Right atrium auricular region (tissue), 2 donors: ENCODE results near the gene RYR1. TPM values are rescaled to one million over a fixed set of nuclear protein-coding genes. Genes with fewer than 3 reads are reported as not detected.

ENCODE experiments used
- DNase-seq: peaks from one replicate; pipeline ENCODE4 v3.0.0-alpha.2; 2019; ENCODE audit warnings: low spot score
- H3K27ac ChIP-seq, 2 donors: fragments of 200-600 bp; sonication (generic); 1 replicate in 1 of 2; 2 replicates in 1 of 2; pipeline ENCODE4 v1.5.1; 2016 to 2019
- H3K27me3 ChIP-seq, 2 donors: fragments of 200-600 bp; sonication (generic); one replicate each; pipeline versions ENCODE4 v1.5.1 to v1.6.0; 2017 to 2019
- H3K36me3 ChIP-seq: fragments of 200-600 bp; sonication (generic); one replicate; pipeline ENCODE4 v1.5.1; 2016
- H3K4me1 ChIP-seq, 2 donors: fragments of 200-600 bp; sonication (generic); one replicate each; pipeline versions ENCODE4 v1.5.1 to v1.6.0; 2017 to 2019
- H3K4me3 ChIP-seq, 2 donors: fragments of 200-600 bp; sonication (generic); 1 replicate in 1 of 2; 2 replicates in 1 of 2; pipeline ENCODE4 v1.5.1; 2017 to 2019; ENCODE audit warnings: mild to moderate bottlenecking in 1 of 2, moderate library complexity in 1 of 2
- H3K9me3 ChIP-seq, 2 donors: fragments of 200-600 bp; sonication (generic); one replicate each; pipeline ENCODE4 v1.5.1; 2019
- total RNA-seq, 2 donors: library from RNA; depleted of rRNA; stranded (reverse); fragments of >200 nt; gene quantifications; one replicate each; pipeline ENCODE4 v1.1.0, GENCODE V29; 2016
- TF ChIP-seq, protein P1 (sequence below), 2 donors: fragments of 200-600 bp; sonication (generic); IDR thresholded peaks; one replicate each; pipeline ENCODE4 v1.5.1; 2019; ENCODE audit warnings: antibody characterized with exemption in 2 of 2

Gene RYR1
- total RNA-seq, 2 donors from 2014 or later: 0.33 to 1.7 TPM

DNA sequence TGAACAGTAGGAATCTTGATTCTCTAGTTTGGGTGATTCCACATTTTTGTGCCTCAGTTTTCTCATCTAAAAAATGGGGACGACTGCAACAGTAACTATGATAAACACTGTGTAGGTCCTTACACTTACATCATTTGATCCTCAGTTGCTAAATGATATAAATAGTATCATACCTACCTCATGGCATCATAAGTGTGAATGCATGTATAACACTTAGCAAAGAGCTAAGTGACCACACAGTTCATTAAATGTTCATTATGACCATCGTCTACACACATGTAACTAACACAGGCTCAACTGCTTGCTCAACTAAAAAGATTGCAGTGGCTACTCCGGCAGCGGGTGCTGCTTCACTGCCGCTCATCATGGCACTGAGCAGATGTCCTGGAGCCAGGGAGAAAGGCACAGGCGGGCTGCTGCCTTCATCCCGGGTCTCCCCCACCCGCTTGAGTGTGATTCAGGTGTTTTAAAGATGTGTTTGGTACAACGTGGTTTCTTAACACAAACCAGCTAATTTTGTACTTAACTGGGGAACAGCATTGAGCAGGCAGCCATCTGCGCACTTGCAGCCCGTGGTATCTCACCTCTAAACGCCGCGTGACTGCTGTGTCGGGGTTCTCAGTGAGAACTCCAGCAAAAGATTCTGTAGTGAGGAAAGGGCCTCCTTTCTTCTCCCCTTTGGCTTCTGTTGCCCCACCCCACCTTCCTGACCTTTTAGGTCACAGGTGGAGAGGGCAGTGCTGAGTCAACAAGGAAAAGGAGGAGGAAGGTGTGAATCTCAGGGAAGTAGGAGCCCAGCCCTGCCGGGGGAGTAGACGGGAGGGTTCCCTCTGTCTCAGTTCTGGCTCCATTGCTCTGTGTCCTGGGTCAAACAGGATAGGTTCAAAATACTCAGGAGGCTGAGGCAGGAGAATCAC lies 202.2 kb downstream of the RYR1 start:
- H3K4me3 ChIP-seq: no peak overlapping the region
- TF ChIP-seq, protein P1, sequence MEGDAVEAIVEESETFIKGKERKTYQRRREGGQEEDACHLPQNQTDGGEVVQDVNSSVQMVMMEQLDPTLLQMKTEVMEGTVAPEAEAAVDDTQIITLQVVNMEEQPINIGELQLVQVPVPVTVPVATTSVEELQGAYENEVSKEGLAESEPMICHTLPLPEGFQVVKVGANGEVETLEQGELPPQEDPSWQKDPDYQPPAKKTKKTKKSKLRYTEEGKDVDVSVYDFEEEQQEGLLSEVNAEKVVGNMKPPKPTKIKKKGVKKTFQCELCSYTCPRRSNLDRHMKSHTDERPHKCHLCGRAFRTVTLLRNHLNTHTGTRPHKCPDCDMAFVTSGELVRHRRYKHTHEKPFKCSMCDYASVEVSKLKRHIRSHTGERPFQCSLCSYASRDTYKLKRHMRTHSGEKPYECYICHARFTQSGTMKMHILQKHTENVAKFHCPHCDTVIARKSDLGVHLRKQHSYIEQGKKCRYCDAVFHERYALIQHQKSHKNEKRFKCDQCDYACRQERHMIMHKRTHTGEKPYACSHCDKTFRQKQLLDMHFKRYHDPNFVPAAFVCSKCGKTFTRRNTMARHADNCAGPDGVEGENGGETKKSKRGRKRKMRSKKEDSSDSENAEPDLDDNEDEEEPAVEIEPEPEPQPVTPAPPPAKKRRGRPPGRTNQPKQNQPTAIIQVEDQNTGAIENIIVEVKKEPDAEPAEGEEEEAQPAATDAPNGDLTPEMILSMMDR (IDR thresholded peaks at IDR 0.05): no peak
- peak overlapping the region; percentile 41 to 65 for H3K27ac ChIP-seq
- no peaks in the 10 kb centered on the region for H3K9me3 ChIP-seq
- DNase-seq: no peak
- peaks cover 0 to 28% of the 10 kb centered on the region in 2 donors for H3K4me1 ChIP-seq
- H3K27me3 ChIP-seq: no peaks in the 10 kb centered on the region
- H3K36me3 ChIP-seq: peaks cover 54% of the 10 kb centered on the region

Other genes starting within 250 kb of the RYR1 start
- not detected for gene DPF1, start 209.5 kb upstream of the RYR1 start, total RNA-seq
- 10 to 100 TPM; 28.0 to 30.0 TPM for gene PPP1R14A, start 177.3 kb upstream of the RYR1 start, total RNA-seq
- gene SPINT2, start 169.1 kb upstream of the RYR1 start, total RNA-seq: 10 to 100 TPM; 11.1 to 52.7 TPM
- 10 to 100 TPM; 18.9 to 48.6 TPM for gene C19orf33, start 129.4 kb upstream of the RYR1 start, total RNA-seq
- 10 to 100 TPM; 20.1 to 26.9 TPM for gene YIF1B, start 117.7 kb upstream of the RYR1 start, total RNA-seq
- 1 to 10 TPM; 1.3 to 3.8 TPM for gene KCNK6, start 113.8 kb upstream of the RYR1 start, total RNA-seq
- 1 to 10 TPM in 1 of 2 donors, under 1 TPM in 1; 0.22 to 2.7 TPM for gene CATSPERG, start 97.9 kb upstream of the RYR1 start, total RNA-seq
- gene PSMD8, start 59.1 kb upstream of the RYR1 start, total RNA-seq: 100 to 1,000 TPM; 403 to 603 TPM
- gene GGN, start 45.7 kb upstream of the RYR1 start, total RNA-seq: 1 to 10 TPM in 1 of 2 donors, under 1 TPM in 1; 0.37 to 1.3 TPM
- gene SPRED3, start 45.0 kb upstream of the RYR1 start, total RNA-seq: under 1 TPM; 0.56 to 0.67 TPM
- gene FAM98C, start 30.6 kb upstream of the RYR1 start, total RNA-seq: 10 to 100 TPM; 11.9 to 19.8 TPM
- 1 to 10 TPM; 1.1 to 2.9 TPM for gene RASGRP4, start 7.5 kb upstream of the RYR1 start, total RNA-seq
- 1 to 10 TPM in 1 of 2 donors, under 1 TPM in 1; 0.83 to 4.2 TPM for gene MAP4K1, start 184.3 kb downstream of the RYR1 start, total RNA-seq
- gene EIF3K, start 185.5 kb downstream of the RYR1 start, total RNA-seq: 100 to 1,000 TPM; 716 to 786 TPM
- 100 to 1,000 TPM; 115 to 180 TPM for gene ACTN4, start 214.0 kb downstream of the RYR1 start, total RNA-seq